GM21447 (cell line): ENCODE measurements around the gene TAF4B.
"Not testable (repeated sequence)": the region's sequence is repeated elsewhere in the genome, so short reads cannot be mapped to it uniquely, and the experiment has no call there.

Experiments used
- ATAC-seq: cut with Tn5 transposase; IDR thresholded peaks from one replicate; pipeline ENCODE4 v1.9.1; 2021; ENCODE audit not compliant: unreplicated experiment

The TAF4B gene

DNA sequence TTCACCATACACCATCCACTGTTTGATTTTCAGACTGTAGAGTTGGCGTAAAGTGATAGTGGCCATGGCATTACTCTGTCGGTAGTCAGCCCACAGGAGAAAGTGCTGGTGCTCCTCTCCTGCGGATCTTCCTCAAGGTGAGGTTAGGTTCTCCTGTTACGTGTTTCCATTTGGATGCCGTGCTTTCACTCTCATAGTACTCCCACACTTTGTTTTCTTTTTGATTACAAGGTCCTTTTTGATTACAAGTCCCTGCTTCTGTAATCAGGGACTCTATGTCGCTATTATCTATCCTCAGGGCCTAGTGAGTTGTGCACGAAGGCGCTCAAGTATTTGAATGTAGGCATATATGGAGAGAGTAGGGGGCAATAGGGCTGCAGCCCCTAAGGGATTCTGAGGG lies 4.3 kb downstream of the TAF4B start:
- ATAC-seq = no peak

DNA sequence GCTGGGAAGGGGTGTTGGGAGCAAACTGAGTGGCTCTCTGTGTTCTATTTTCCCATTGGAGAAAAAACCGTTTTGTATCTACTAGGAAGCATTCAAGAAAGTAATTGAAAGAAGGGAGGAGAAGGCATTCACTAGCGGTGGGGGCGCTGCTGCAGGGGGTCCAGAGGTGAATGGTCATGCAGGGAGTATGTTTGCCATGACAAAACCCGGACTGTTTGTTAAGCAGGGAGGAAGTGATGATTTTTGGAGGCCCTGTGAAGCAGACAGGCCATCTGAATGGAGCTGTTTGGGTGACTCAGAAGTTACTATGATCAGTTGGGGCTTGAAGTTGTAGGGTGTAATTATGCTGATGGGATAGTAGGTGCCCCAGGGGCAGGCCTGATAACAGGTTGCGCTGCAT lies 7.0 kb downstream of the TAF4B start:
- ATAC-seq = no peak

GRCh38 chr18:26237363-26237762 lies 11.1 kb downstream of the TAF4B start:
- not testable (repeated sequence) for ATAC-seq

- ATAC-seq = not testable (repeated sequence)
These were observed 12.5 kb downstream of the TAF4B start for GRCh38 chr18:26238718-26239117.

- not testable (repeated sequence) for ATAC-seq
These were observed 16.1 kb downstream of the TAF4B start for GRCh38 chr18:26242392-26242791.

GRCh38 chr18:26245434-26245833 lies 19.2 kb downstream of the TAF4B start:
- not testable (repeated sequence) for ATAC-seq

- ATAC-seq = no peak
These were observed 26.2 kb downstream of the TAF4B start for GRCh38 chr18:26252411-26252810.

- ATAC-seq = peak; percentile 50
These were observed 28.6 kb downstream of the TAF4B start for GRCh38 chr18:26254808-26255207.

GRCh38 chr18:26255695-26256622 lies 29.7 kb downstream of the TAF4B start:
- ATAC-seq = no peak

- no peak for ATAC-seq
These were observed 32.5 kb downstream of the TAF4B start for GRCh38 chr18:26258711-26259110.

DNA sequence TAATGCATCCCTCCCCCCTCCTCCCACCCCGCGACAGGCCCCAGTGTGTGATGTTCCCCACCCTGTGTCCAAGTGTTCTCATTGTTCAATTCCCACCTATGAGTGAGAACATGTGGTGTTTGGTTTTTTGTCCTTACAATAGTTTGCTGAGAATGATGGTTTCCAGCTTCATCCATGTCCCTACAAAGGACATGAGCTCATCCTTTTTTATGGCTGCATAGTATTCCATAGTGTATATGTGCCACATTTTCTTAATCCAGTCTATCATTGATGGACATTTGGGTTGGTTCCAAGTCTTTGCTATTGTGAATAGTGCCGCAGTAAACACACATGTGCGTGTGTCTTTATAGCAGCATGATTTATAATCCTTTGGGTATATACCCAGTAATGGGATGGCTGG lies 33.2 kb downstream of the TAF4B start:
- ATAC-seq = not testable (repeated sequence)

- ATAC-seq = no peak
These were observed 35.9 kb downstream of the TAF4B start for GRCh38 chr18:26262156-26262555.

GRCh38 chr18:26267357-26267930 lies 41.2 kb downstream of the TAF4B start:
- ATAC-seq = no peak

DNA sequence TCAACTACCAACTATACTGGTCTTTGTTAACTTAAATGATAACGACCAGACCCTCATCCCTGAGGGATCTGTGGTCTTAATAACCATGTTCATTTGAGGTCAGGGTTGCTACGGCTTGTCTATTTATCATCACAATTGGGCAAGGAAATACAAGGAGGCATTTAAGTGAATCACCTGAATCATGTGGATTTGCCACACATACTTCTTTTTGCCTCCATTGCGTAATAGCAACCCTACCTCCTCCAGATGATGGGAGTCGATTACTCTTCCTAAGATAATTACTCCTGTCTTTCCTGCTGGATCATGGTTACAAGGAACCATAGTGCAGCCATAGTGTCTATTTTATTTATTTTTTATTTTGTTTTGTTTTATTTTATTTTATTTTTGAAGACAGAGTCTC lies 42.2 kb downstream of the TAF4B start:
- no peak for ATAC-seq

GRCh38 chr18:26271917-26272549 lies 45.8 kb downstream of the TAF4B start:
- ATAC-seq = no peak

- ATAC-seq = no peak
These were observed 51.1 kb downstream of the TAF4B start for GRCh38 chr18:26277374-26277773.

GRCh38 chr18:26279428-26279827 lies 53.2 kb downstream of the TAF4B start:
- no peak for ATAC-seq

GRCh38 chr18:26286008-26286407 lies 59.8 kb downstream of the TAF4B start:
- ATAC-seq = no peak

DNA sequence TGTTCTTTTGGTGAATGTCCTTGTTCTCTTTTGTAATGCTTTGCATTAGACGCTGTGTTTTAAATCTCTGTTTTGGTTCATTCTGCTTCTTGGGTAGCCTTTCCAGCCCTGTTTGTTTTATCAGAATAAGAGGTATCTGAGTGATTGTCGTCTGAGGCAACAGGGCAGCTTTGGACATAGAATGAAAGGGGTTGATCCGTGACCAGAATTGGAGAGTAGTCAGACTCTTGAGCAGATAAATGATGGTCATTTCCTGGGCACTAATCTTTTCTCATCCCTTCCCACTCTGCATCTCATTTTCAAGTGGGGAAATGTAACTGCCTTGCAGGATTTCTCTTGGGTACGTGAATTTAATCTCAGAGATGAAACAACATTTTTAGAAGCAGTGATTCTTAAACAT lies 61.4 kb downstream of the TAF4B start:
- no peak for ATAC-seq

DNA sequence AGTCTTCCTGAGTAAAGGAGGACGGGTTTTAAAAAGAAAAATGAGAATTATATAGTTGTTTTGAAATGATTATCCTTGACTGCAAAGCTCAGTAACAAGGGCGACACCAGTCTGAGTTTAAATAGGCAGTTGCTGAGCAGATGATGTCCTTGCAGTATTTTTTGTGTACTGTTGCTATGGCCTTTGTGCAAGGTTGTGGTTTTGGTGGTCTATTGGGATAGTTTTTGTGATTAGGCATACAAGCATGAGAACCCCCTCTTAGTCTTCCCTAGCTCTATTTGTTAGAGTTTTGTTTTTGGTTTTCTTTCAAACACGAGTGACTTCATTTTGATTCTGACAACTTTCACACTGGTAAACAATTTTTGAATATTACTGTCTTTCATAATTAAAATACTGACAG lies 64.1 kb downstream of the TAF4B start:
- ATAC-seq = no peak

GRCh38 chr18:26293982-26294381 lies 67.7 kb downstream of the TAF4B start:
- ATAC-seq = no peak

GRCh38 chr18:26298107-26298506 lies 71.9 kb downstream of the TAF4B start:
- ATAC-seq = no peak
